Fibroblast of lung (primary cell): Measurements from ENCODE around the gene ABCB4. TPM values are rescaled to one million over a fixed set of nuclear protein-coding genes. Genes with fewer than 3 reads are reported as not detected.

Experiments used
- DNase-seq, 2 donors: peaks; one replicate each; pipeline versions ENCODE4 v3.0.0 to v3.0.0-alpha.2; 2010; ENCODE audit warnings: low read depth in 2 of 2
- H2AFZ ChIP-seq: 2 replicates; pipeline ENCODE4 v1.5.1; 2012; ENCODE audit warnings: low read length, control low read depth, inconsistent platforms
- H3K27ac ChIP-seq: 2 replicates; pipeline ENCODE4 v1.5.1; 2011; ENCODE audit warnings: low read length, control low read depth; ENCODE audit not compliant: insufficient read depth
- H3K27me3 ChIP-seq: 2 replicates; pipeline ENCODE4 v1.5.1; 2011; ENCODE audit warnings: mild to moderate bottlenecking, low read length; ENCODE audit not compliant: control insufficient read depth, insufficient read depth
- H3K36me3 ChIP-seq: 2 replicates; pipeline ENCODE4 v1.5.1; 2011; ENCODE audit warnings: low read length; ENCODE audit not compliant: control insufficient read depth, insufficient read depth
- H3K4me1 ChIP-seq: 2 replicates; pipeline ENCODE4 v1.5.1; 2011; ENCODE audit warnings: low read length; ENCODE audit not compliant: control insufficient read depth, insufficient read depth; ENCODE audit errors: extremely low read depth
- H3K4me2 ChIP-seq: 2 replicates; pipeline ENCODE4 v1.5.1; 2011; ENCODE audit warnings: low read length, control low read depth; ENCODE audit not compliant: insufficient read depth; ENCODE audit errors: extremely low read depth
- H3K4me3 ChIP-seq, 4 experiments: fragments of 200-600 bp in 1 of 4; sonication (generic) in 1 of 4; replicated peaks in 1 of 4; 2 replicates each; pipeline ENCODE4 v1.5.1; 2011 to 2016; ENCODE audit warnings: low read length in 4 of 4, low read depth in 3 of 4, mild to moderate bottlenecking in 3 of 4, control low read depth in 2 of 4, inconsistent platforms in 1 of 4, mixed read lengths in 1 of 4; ENCODE audit not compliant: insufficient read depth in 1 of 4; ENCODE audit errors: control extremely low read depth in 1 of 4
- H3K79me2 ChIP-seq: 2 replicates; pipeline ENCODE4 v1.5.1; 2012; ENCODE audit warnings: mild to moderate bottlenecking, low read length, inconsistent platforms; ENCODE audit not compliant: control insufficient read depth, insufficient read depth
- H3K9ac ChIP-seq: 2 replicates; pipeline ENCODE4 v1.5.1; 2011; ENCODE audit warnings: mild to moderate bottlenecking, low read length, control low read depth; ENCODE audit not compliant: insufficient read depth
- H3K9me3 ChIP-seq: 2 replicates; pipeline ENCODE4 v1.5.1; 2012; ENCODE audit warnings: low read depth, low read length; ENCODE audit not compliant: control insufficient read depth, insufficient read depth
- H4K20me1 ChIP-seq: 2 replicates; pipeline ENCODE4 v1.5.1; 2011; ENCODE audit warnings: low read length; ENCODE audit not compliant: control insufficient read depth, insufficient read depth; ENCODE audit errors: extremely low read depth
- EZH2 ChIP-seq: IDR thresholded peaks from 2 replicates; pipeline ENCODE4 v1.5.1; 2012; ENCODE audit warnings: low read length, control low read depth, mild to moderate bottlenecking; ENCODE audit errors: missing control alignments
- polyA plus RNA-seq, 2 donors: library from polyadenylated mRNA; depleted of rRNA in 1 of 2; stranded (reverse) in 1 of 2; unstranded in 1 of 2; fragments of >200 nt; gene quantifications; 2 replicates each; pipeline ENCODE4 v1.2.1, GENCODE V29; 2011 to 2012; ENCODE audit warnings: missing spikeins in 1 of 2
- total RNA-seq: library from RNA; depleted of rRNA; stranded (reverse); fragments of >200 nt; gene quantifications from 2 replicates; pipeline ENCODE4 v1.2.1, GENCODE V29; 2014
- TF ChIP-seq, protein P1 (sequence below), 2 donors: IDR thresholded peaks in 1 of 2; conservative IDR thresholded peaks in 1 of 2; 1 replicate in 1 of 2; 2 replicates in 1 of 2; pipeline ENCODE4 v1.5.1; 2011 to 2012; ENCODE audit warnings: low read length in 2 of 2, control low read depth in 1 of 2, inconsistent platforms in 1 of 2, low read depth in 1 of 2, mild to moderate bottlenecking in 1 of 2

Gene ABCB4
- total and polyA plus RNA-seq, 2 donors (not counting 1 experiment from before 2014, with no cell fraction given) = 0.16 to 0.66 TPM

DNA sequence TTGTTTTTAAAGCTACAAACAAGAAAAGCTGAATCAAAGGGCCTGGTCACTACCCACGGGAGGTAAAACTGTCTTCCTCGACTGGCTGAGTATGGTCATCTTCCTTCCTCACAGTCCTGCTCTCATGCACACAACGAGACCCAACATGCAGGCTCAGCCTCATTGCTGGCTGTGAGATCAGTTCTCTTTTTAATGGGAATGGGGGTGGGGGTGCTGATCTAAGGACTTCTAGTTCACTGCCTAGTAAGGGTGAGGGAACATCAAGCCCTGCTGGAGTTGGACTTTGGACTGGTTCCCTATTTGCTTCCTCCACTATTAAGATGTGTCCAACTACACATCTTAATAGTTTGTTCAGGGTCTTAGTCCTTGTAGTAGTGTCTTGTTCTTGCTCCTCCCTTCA lies 48.2 kb downstream of the ABCB4 start:
- H3K9ac ChIP-seq = no peak overlapping the region
- no peaks in the 10 kb centered on the region for H3K4me1 ChIP-seq
- no peak overlapping the region for H3K4me2 ChIP-seq
- DNase-seq = no peak
- no peak overlapping the region for H2AFZ ChIP-seq
- TF ChIP-seq EZH2 = no peak
- TF ChIP-seq, protein P1, sequence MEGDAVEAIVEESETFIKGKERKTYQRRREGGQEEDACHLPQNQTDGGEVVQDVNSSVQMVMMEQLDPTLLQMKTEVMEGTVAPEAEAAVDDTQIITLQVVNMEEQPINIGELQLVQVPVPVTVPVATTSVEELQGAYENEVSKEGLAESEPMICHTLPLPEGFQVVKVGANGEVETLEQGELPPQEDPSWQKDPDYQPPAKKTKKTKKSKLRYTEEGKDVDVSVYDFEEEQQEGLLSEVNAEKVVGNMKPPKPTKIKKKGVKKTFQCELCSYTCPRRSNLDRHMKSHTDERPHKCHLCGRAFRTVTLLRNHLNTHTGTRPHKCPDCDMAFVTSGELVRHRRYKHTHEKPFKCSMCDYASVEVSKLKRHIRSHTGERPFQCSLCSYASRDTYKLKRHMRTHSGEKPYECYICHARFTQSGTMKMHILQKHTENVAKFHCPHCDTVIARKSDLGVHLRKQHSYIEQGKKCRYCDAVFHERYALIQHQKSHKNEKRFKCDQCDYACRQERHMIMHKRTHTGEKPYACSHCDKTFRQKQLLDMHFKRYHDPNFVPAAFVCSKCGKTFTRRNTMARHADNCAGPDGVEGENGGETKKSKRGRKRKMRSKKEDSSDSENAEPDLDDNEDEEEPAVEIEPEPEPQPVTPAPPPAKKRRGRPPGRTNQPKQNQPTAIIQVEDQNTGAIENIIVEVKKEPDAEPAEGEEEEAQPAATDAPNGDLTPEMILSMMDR (conservative IDR thresholded peaks at IDR 0.05 in 1 of 2, IDR thresholded peaks at IDR 0.05 in 1 of 2; ENCODE audit: low read depth in 1 of 2, low read length in 2 of 2) = no peak
- H3K9me3 ChIP-seq = no peaks in the 10 kb centered on the region
- no peaks in the 10 kb centered on the region for H3K36me3 ChIP-seq
- no peaks in the 10 kb centered on the region for H4K20me1 ChIP-seq
- H3K27ac ChIP-seq = no peak overlapping the region
- no peaks in the 10 kb centered on the region for H3K79me2 ChIP-seq
- H3K27me3 ChIP-seq = no peaks in the 10 kb centered on the region
- H3K4me3 ChIP-seq = no peak overlapping the region

DNA sequence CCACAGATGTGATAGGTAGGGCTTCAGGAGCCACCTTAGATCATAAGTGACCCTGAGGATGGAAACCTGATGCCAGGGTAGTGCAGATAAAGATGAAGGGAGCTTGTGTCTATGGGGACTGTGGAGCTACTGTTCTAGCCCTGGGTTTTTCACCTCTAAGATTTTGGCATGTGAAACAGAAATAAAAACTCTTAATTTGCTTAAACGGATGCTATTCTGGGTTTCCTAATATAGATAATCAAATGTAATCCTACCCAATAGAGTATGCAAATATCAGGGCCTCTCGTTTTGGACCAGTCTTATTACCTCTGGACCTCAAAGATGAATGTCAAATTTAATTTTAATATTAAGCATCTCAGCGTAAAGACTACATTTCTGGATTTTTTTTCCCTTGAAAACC lies 49.3 kb downstream of the ABCB4 start:
- no peak for DNase-seq
- Histone ChIP-seq H3K4me3 (no peak overlapping the region), H3K4me1 (no peaks in the 10 kb centered on the region), H3K79me2 (no peaks in the 10 kb centered on the region), H2AFZ (no peak overlapping the region), H3K27ac (no peak overlapping the region), H3K27me3 (no peaks in the 10 kb centered on the region), H4K20me1 (no peaks in the 10 kb centered on the region), H3K9me3 (no peaks in the 10 kb centered on the region), H3K36me3 (no peaks in the 10 kb centered on the region), H3K4me2 (no peak overlapping the region), H3K9ac (no peak overlapping the region)
- TF ChIP-seq, protein P1 (conservative IDR thresholded peaks at IDR 0.05 in 1 of 2, IDR thresholded peaks at IDR 0.05 in 1 of 2; ENCODE audit: low read depth in 1 of 2, low read length in 2 of 2) = no peak
- TF ChIP-seq EZH2 = no peak

DNA sequence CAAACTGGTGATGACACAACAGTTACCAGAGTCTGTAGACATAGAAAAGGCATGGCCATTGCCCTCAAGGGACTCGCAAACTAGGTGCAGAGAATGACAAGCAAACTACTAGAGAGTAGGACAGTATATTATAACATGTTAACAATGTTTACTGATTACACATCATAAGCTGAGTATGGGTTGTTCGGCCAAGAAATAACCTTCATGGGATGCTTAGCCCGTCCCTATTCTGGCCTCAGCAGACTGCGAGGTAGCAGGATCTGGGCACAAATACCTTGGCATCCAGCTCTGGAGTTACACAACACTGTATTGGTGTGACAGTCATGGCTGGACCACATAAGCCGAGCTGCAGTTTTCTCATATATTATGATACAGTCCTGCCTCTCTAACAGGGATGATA lies 51.4 kb downstream of the ABCB4 start:
- no peak overlapping the region for H3K27ac ChIP-seq
- H3K4me1 ChIP-seq = no peaks in the 10 kb centered on the region
- no peak overlapping the region for H3K4me3 ChIP-seq
- no peaks in the 10 kb centered on the region for H3K36me3 ChIP-seq
- H3K4me2 ChIP-seq = no peak overlapping the region
- no peaks in the 10 kb centered on the region for H3K9me3 ChIP-seq
- no peak for DNase-seq
- H3K9ac ChIP-seq = no peak overlapping the region
- H2AFZ ChIP-seq = no peak overlapping the region
- no peak for TF ChIP-seq EZH2
- TF ChIP-seq, protein P1 (conservative IDR thresholded peaks at IDR 0.05 in 1 of 2, IDR thresholded peaks at IDR 0.05 in 1 of 2; ENCODE audit: low read depth in 1 of 2, low read length in 2 of 2) = no peak
- H3K79me2 ChIP-seq = no peaks in the 10 kb centered on the region
- H3K27me3 ChIP-seq = no peaks in the 10 kb centered on the region
- H4K20me1 ChIP-seq = no peaks in the 10 kb centered on the region
